H1 (cell line): Measurements from ENCODE around the gene F11. TPM values are rescaled to one million over a fixed set of nuclear protein-coding genes. Genes with fewer than 3 reads are reported as not detected.

ENCODE experiments used
- CTCF ChIA-PET: fragments of 300-600 bp; sonication (Branson Sonifier 250); formaldehyde crosslinking; loops from one replicate; lab custom pipeline; 2021; ENCODE audit not compliant: partially characterized antibody; lab: Charles Lee
- POLR2A ChIA-PET: fragments of 300-600 bp; sonication (Branson Sonifier 250); formaldehyde crosslinking; loops from one replicate; lab custom pipeline; 2021; ENCODE audit warnings: inconsistent platforms; ENCODE audit not compliant: partially characterized antibody; lab: Charles Lee
- DNase-seq, 2 experiments: peaks; one replicate each; pipeline versions ENCODE4 v3.0.0 to v3.0.0-alpha.2; 2010 to 2022; ENCODE audit warnings: low spot score in 2 of 2, low read depth in 1 of 2, mixed read lengths in 1 of 2
- FAIRE-seq: peaks from 2 replicates; lab custom pipeline; 2011; peaks lifted over from hg19 to GRCh38; lab: Jason Lieb, UNC
- H2AFZ ChIP-seq: 2 replicates; pipeline ENCODE4 v1.8.1; 2012; ENCODE audit warnings: low read length, inconsistent platforms
- H2AK5ac ChIP-seq: 2 replicates; pipeline ENCODE4 v1.6.1; 2013; ENCODE audit warnings: low read depth, low read length
- H2BK120ac ChIP-seq: replicated peaks from 2 replicates; pipeline ENCODE3; 2013; ENCODE audit warnings: low read depth, low read length, inconsistent platforms
- H2BK12ac ChIP-seq: 2 replicates; pipeline ENCODE4 v1.6.1; 2013; ENCODE audit warnings: low read depth, low read length
- H2BK15ac ChIP-seq: 2 replicates; pipeline ENCODE4 v1.6.1; 2013; ENCODE audit warnings: low read length
- H2BK20ac ChIP-seq: 2 replicates; pipeline ENCODE4 v1.6.1; 2013; ENCODE audit warnings: low read length
- H2BK5ac ChIP-seq: 2 replicates; pipeline ENCODE4 v1.6.1; 2013; ENCODE audit warnings: low read depth, low read length
- H3K14ac ChIP-seq: 2 replicates; pipeline ENCODE4 v1.6.1; 2013; ENCODE audit warnings: inconsistent platforms; ENCODE audit not compliant: insufficient read length
- H3K18ac ChIP-seq: 2 replicates; pipeline ENCODE4 v1.6.1; 2013; ENCODE audit warnings: low read length; ENCODE audit errors: extremely low read depth
- H3K23ac ChIP-seq: 2 replicates; pipeline ENCODE4 v1.6.1; 2013; ENCODE audit warnings: inconsistent platforms; ENCODE audit not compliant: insufficient read length
- H3K23me2 ChIP-seq: 2 replicates; pipeline ENCODE4 v1.6.1; 2013; ENCODE audit warnings: low read depth, low read length
- H3K27ac ChIP-seq: 2 replicates; pipeline ENCODE4 v1.6.1; 2011; ENCODE audit warnings: low read depth, low read length, inconsistent platforms
- H3K27me3 ChIP-seq, 4 experiments: replicated peaks in 1 of 4; 1 replicate in 1 of 4; 2 replicates in 3 of 4; pipeline versions ENCODE4 v1.6.1 to v1.8.1; 2011 to 2013; ENCODE audit warnings: low read length in 3 of 4, mild to moderate bottlenecking in 3 of 4, inconsistent platforms in 2 of 4, mixed read lengths in 2 of 4, moderate library complexity in 1 of 4; ENCODE audit not compliant: control insufficient read depth in 3 of 4, insufficient read depth in 3 of 4; ENCODE audit errors: extremely low read depth in 1 of 4
- H3K36me3 ChIP-seq, 4 experiments: 2 replicates each; pipeline versions ENCODE4 v1.6.1 to v1.8.1; 2011 to 2013; ENCODE audit warnings: mild to moderate bottlenecking in 4 of 4, low read length in 3 of 4, moderate library complexity in 2 of 4, control low read depth in 1 of 4, inconsistent platforms in 1 of 4; ENCODE audit not compliant: insufficient read depth in 4 of 4, control insufficient read depth in 2 of 4
- H3K4ac ChIP-seq: replicated peaks from 2 replicates; pipeline ENCODE3; 2013; ENCODE audit warnings: low read length, low read depth, mixed read lengths, inconsistent platforms; ENCODE audit not compliant: insufficient read length
- H3K4me1 ChIP-seq, 4 experiments: replicated peaks in 1 of 4; 1 replicate in 1 of 4; 2 replicates in 3 of 4; pipeline versions ENCODE4 v1.6.1 to v1.8.1; 2011 to 2013; ENCODE audit warnings: low read length in 3 of 4, inconsistent platforms in 2 of 4, mixed read lengths in 1 of 4; ENCODE audit not compliant: insufficient read depth in 4 of 4, control insufficient read depth in 3 of 4
- H3K4me2 ChIP-seq, 2 experiments: 2 replicates each; pipeline versions ENCODE4 v1.6.1 to v1.8.1; 2011 to 2013; ENCODE audit warnings: low read depth in 2 of 2, low read length in 2 of 2, control low read depth in 1 of 2, inconsistent platforms in 1 of 2, mild to moderate bottlenecking in 1 of 2; ENCODE audit not compliant: insufficient read depth in 1 of 2
- H3K4me3 ChIP-seq, 4 experiments: fragments of 200-600, 300-600 bp in 1 of 4; sonication (generic), shearing (Covaris generic), sonication (Bioruptor Twin) in 1 of 4; 2 replicates each; pipeline versions ENCODE4 v1.5.1 to v1.8.1; 2011 to 2016; ENCODE audit warnings: low read length in 4 of 4, low read depth in 3 of 4, control low read depth in 2 of 4, inconsistent platforms in 2 of 4, mild to moderate bottlenecking in 2 of 4, mixed read lengths in 1 of 4, moderate library complexity in 1 of 4; ENCODE audit not compliant: insufficient read depth in 2 of 4; ENCODE audit errors: extremely low read depth in 1 of 4
- H3K56ac ChIP-seq: replicated peaks from 2 replicates; pipeline ENCODE3; 2013; ENCODE audit warnings: low read depth, mild to moderate bottlenecking, mixed read lengths, low read length, inconsistent platforms; ENCODE audit not compliant: insufficient read length
- H3K79me1 ChIP-seq: 2 replicates; pipeline ENCODE4 v1.6.1; 2013; ENCODE audit warnings: low read depth, low read length, control low read depth
- H3K79me2 ChIP-seq, 2 experiments: 2 replicates each; pipeline versions ENCODE4 v1.6.1 to v1.8.1; 2012 to 2013; ENCODE audit warnings: low read length in 2 of 2, mild to moderate bottlenecking in 2 of 2, inconsistent platforms in 1 of 2; ENCODE audit not compliant: insufficient read depth in 2 of 2, control insufficient read depth in 1 of 2
- H3K9ac ChIP-seq, 4 experiments: replicated peaks in 1 of 4; 1 replicate in 1 of 4; 2 replicates in 3 of 4; pipeline versions ENCODE4 v1.6.1 to v1.8.1; 2011 to 2013; ENCODE audit warnings: low read depth in 3 of 4, low read length in 3 of 4, control low read depth in 2 of 4, mild to moderate bottlenecking in 2 of 4, moderate library complexity in 2 of 4, inconsistent platforms in 1 of 4; ENCODE audit errors: extremely low read depth in 1 of 4
- H3K9me3 ChIP-seq, 2 experiments: 2 replicates each; pipeline versions ENCODE4 v1.6.1 to v1.8.1; 2012 to 2013; ENCODE audit warnings: mild to moderate bottlenecking in 2 of 2, moderate library complexity in 2 of 2, control low read depth in 1 of 2, inconsistent platforms in 1 of 2, low read depth in 1 of 2, low read length in 1 of 2, mixed read lengths in 1 of 2; ENCODE audit not compliant: insufficient read depth in 2 of 2
- H4K20me1 ChIP-seq, 2 experiments: replicated peaks in 1 of 2; 2 replicates each; pipeline versions ENCODE3 to v1.8.1; 2011 to 2013; ENCODE audit warnings: inconsistent platforms in 2 of 2, low read length in 2 of 2, mild to moderate bottlenecking in 1 of 2; ENCODE audit not compliant: insufficient read depth in 2 of 2, control insufficient read depth in 1 of 2
- H4K5ac ChIP-seq: 2 replicates; pipeline ENCODE4 v1.6.1; 2013; ENCODE audit warnings: low read length, low read depth, mixed read lengths, inconsistent platforms; ENCODE audit not compliant: insufficient read length
- H4K8ac ChIP-seq: 2 replicates; pipeline ENCODE4 v1.8.0; 2013; ENCODE audit warnings: mild to moderate bottlenecking, moderate library complexity, low read length, inconsistent platforms; ENCODE audit not compliant: insufficient read depth; ENCODE audit errors: extremely low read depth
- H4K91ac ChIP-seq: replicated peaks from 2 replicates; pipeline ENCODE3; 2013; ENCODE audit warnings: low read length, mixed read lengths, inconsistent platforms; ENCODE audit not compliant: insufficient read length
- BCL11A ChIP-seq, 2 experiments: IDR thresholded peaks; one replicate each; pipeline ENCODE4 v1.6.1; 2011; ENCODE audit warnings: low read depth in 2 of 2, low read length in 2 of 2, mild to moderate bottlenecking in 2 of 2
- CEBPB ChIP-seq: IDR thresholded peaks from 2 replicates; pipeline ENCODE4 v1.6.1; 2012; ENCODE audit warnings: low read depth, low read length
- GTF2F1 ChIP-seq: IDR thresholded peaks from 2 replicates; pipeline ENCODE4 v1.6.1; 2012; ENCODE audit warnings: low read depth, low read length, improper control_type of control experiment, borderline replicate concordance
- KDM5A ChIP-seq: fragments of 200-600 bp; IDR thresholded peaks from 2 replicates; pipeline ENCODE4 v1.7.1; 2012; ENCODE audit warnings: mild to moderate bottlenecking, low read length, inconsistent platforms, mixed read lengths
- TAF7 ChIP-seq: optimal IDR thresholded peaks from 2 replicates; pipeline ENCODE3; 2011; ENCODE audit warnings: low read depth, mild to moderate bottlenecking, inconsistent platforms, low read length, moderate library complexity, borderline replicate concordance
- YY1 ChIP-seq: IDR thresholded peaks from 2 replicates; pipeline ENCODE4 v1.6.1; 2011; ENCODE audit warnings: low read depth, mild to moderate bottlenecking, low read length
- whole genome bisulfite sequencing, 2 experiments: shearing (Covaris generic) in 1 of 2; methylation state at CpG; one replicate each; pipeline versions ENCODE4 v1.1.6 to v1.1.7; 2013 to 2015; ENCODE audit warnings: low lambda C conversion rate in 2 of 2, mixed read lengths in 2 of 2, inconsistent platforms in 1 of 2, low coverage in 1 of 2, missing lambda C conversion rate in 1 of 2; ENCODE audit not compliant: insufficient replicate concordance in 2 of 2, insufficient coverage in 1 of 2, insufficient read length in 1 of 2; ENCODE audit errors: extremely low coverage in 1 of 2, missing lambda C conversion rate in 1 of 2; 5-methylcytosine and 5-hydroxymethylcytosine counted together
- polyA plus RNA-seq, 7 experiments: library from polyadenylated mRNA; depleted of rRNA in 3 of 7; stranded (reverse) in 5 of 7; unstranded in 2 of 7; fragments of >200 nt in 5 of 7; fragments of 200-250 nt in 2 of 7; gene quantifications; 1 replicate in 5 of 7; 2 replicates in 1 of 7; 4 replicates in 1 of 7; pipeline versions ENCODE4 v1.2.1 to v1.2.3, GENCODE V29; 2011 to 2013; ENCODE audit warnings: missing spikeins in 2 of 7, mixed read lengths in 2 of 7
- total RNA-seq: library from RNA; stranded (reverse); fragmentation: NEBNext Ultra II Directional; extraction: Animal tissue kit (Norgen Biotek cat#: 25700); gene quantifications from 2 replicates; pipeline ENCODE4 v1.2.1, GENCODE V29; 2021

F11 gene
- total and polyA plus RNA-seq, 2 of the 8 experiments (the other 6 are each of a cell fraction or from before 2014, with no cell fraction given), result 0.27 to 0.99 TPM

DNA sequence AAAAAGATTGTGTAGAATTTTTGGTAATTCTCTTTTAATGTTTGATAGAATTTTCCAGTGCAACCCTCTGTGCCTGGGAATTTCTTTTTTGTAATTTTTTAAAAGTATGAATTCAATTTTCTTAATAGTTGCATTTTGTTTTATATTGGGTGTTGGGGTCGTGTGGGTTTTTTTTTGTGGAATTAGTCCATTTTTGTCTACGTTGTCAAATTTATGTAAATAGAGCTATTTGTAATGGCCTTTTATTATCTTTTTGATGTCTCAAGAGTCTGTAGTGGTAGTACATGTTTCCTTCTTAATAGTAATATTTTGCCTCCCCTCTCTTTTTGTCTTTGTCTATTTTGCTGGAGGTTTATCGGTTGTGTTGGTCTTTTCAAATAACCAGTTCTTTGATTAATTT lies 64.4 kb downstream of the F11 start:
- Histone ChIP-seq H3K23ac (no peak overlapping the region), H2BK12ac (no peak overlapping the region), H2BK120ac (no peak overlapping the region), H3K79me1 (no peaks in the 10 kb centered on the region), H3K4me3 (no peak overlapping the region), H3K9me3 (no peaks in the 10 kb centered on the region), H4K91ac (no peak overlapping the region)
- CTCF ChIA-PET, result interaction anchor here (0.9 kb wide), 1 partner anchor 21 kb away, joined by 3 read pairs; no protein-coding TSS in a partner anchor
- no peak for TF ChIP-seq KDM5A
- TF ChIP-seq BCL11A (IDR thresholded peaks at IDR 0.05; ENCODE audit: low read depth in 2 of 2, low read length in 2 of 2), result no peak
- no peak for TF ChIP-seq CEBPB
- no peak for TF ChIP-seq TAF7
- no peak for TF ChIP-seq YY1
- no peak for TF ChIP-seq GTF2F1
- TF ChIP-seq, all 59 proteins: peak for 0
- Histone ChIP-seq H3K56ac (no peak overlapping the region), H3K14ac (no peak overlapping the region), H3K27me3 (no peaks in the 10 kb centered on the region), H2AFZ (no peak overlapping the region), H3K36me3 (no peaks in the 10 kb centered on the region), H4K8ac (no peak overlapping the region), H2AK5ac (no peak overlapping the region), H2BK15ac (no peak overlapping the region), H3K9ac (no peak overlapping the region), H3K79me2 (no peaks in the 10 kb centered on the region), H4K20me1 (no peaks in the 10 kb centered on the region), H3K4me1 (no peaks in the 10 kb centered on the region), H3K23me2 (no peaks in the 10 kb centered on the region), H3K18ac (no peak overlapping the region), H3K4me2 (no peak overlapping the region), H3K27ac (no peak overlapping the region), H3K4ac (no peak overlapping the region), H2BK20ac (no peak overlapping the region), H2BK5ac (no peak overlapping the region), H4K5ac (no peak overlapping the region)
- DNase-seq (no peak), FAIRE-seq (no peak)
- WGBS, 2 experiments, result 88 to 100% methylated on average over 1 to 3 of the region's 3 CpGs
- POLR2A ChIA-PET, result no interaction called here
